Liver (tissue), 9 donors: Measurements from ENCODE around the gene OBP2A. TPM values are rescaled to one million over a fixed set of nuclear protein-coding genes. Genes with fewer than 3 reads are reported as not detected.

Experiments used
- DNase-seq: peaks from one replicate; pipeline ENCODE4 v3.0.0-alpha.2; 2017; ENCODE audit warnings: low spot score
- H3K27ac ChIP-seq, 2 donors: one replicate each; pipeline ENCODE4 v1.7.0; 2013; ENCODE audit warnings: inconsistent platforms in 2 of 2, low read length in 2 of 2, control low read depth in 1 of 2, low read depth in 1 of 2, mild to moderate bottlenecking in 1 of 2
- H3K27me3 ChIP-seq, 4 donors: one replicate each; pipeline versions ENCODE4 v1.6.1 to v1.7.0; 2013; ENCODE audit warnings: low read length in 3 of 4, inconsistent platforms in 1 of 4, mild to moderate bottlenecking in 1 of 4, moderate library complexity in 1 of 4; ENCODE audit not compliant: control insufficient read depth in 4 of 4, insufficient read depth in 4 of 4
- H3K36me3 ChIP-seq, 4 donors: one replicate each; pipeline versions ENCODE4 v1.6.1 to v1.7.0; 2013; ENCODE audit warnings: low read length in 3 of 4, mild to moderate bottlenecking in 3 of 4, low read depth in 1 of 4, moderate library complexity in 1 of 4; ENCODE audit not compliant: control insufficient read depth in 4 of 4, insufficient read depth in 3 of 4
- H3K4me1 ChIP-seq, 4 donors: one replicate each; pipeline versions ENCODE4 v1.6.1 to v1.7.0; 2013; ENCODE audit warnings: low read length in 3 of 4, mild to moderate bottlenecking in 3 of 4, moderate library complexity in 1 of 4; ENCODE audit not compliant: control insufficient read depth in 4 of 4, insufficient read depth in 4 of 4
- H3K4me3 ChIP-seq, 3 donors: one replicate each; pipeline versions ENCODE4 v1.6.1 to v1.7.0; 2013; ENCODE audit warnings: low read length in 3 of 3, control low read depth in 1 of 3, low read depth in 1 of 3, mild to moderate bottlenecking in 1 of 3
- H3K9ac ChIP-seq, 2 donors: one replicate each; pipeline ENCODE4 v1.7.0; 2013; ENCODE audit warnings: low read length in 2 of 2, mild to moderate bottlenecking in 2 of 2, moderate library complexity in 2 of 2, control low read depth in 1 of 2, low read depth in 1 of 2
- H3K9me3 ChIP-seq, 4 donors: one replicate each; pipeline versions ENCODE4 v1.6.1 to v1.7.0; 2013; ENCODE audit warnings: low read length in 3 of 4; ENCODE audit not compliant: control insufficient read depth in 4 of 4
- EGR1 ChIP-seq, 2 donors: IDR thresholded peaks; 2 replicates each; pipeline ENCODE4 v1.6.1; 2016 to 2018; ENCODE audit warnings: antibody characterized with exemption in 2 of 2, low read depth in 2 of 2
- FOXA1 ChIP-seq: IDR thresholded peaks from 2 replicates; pipeline ENCODE4 v1.6.1; 2016; ENCODE audit warnings: antibody characterized with exemption
- FOXA2 ChIP-seq: IDR thresholded peaks from 2 replicates; pipeline ENCODE4 v1.6.1; 2016; ENCODE audit warnings: antibody characterized with exemption
- GABPA ChIP-seq, 2 donors: IDR thresholded peaks in 1 of 2; conservative IDR thresholded peaks in 1 of 2; 2 replicates each; pipeline ENCODE4 v1.6.1; 2016; ENCODE audit warnings: antibody characterized with exemption in 2 of 2, mild to moderate bottlenecking in 1 of 2, moderate library complexity in 1 of 2
- HNF4A ChIP-seq, 2 donors: conservative IDR thresholded peaks; 2 replicates each; pipeline ENCODE4 v1.6.1; 2016; ENCODE audit warnings: antibody characterized with exemption in 2 of 2, mild to moderate bottlenecking in 2 of 2
- HNF4G ChIP-seq: IDR thresholded peaks from 2 replicates; pipeline ENCODE4 v1.6.1; 2016; ENCODE audit warnings: antibody characterized with exemption
- JUND ChIP-seq, 2 donors: IDR thresholded peaks; 2 replicates each; pipeline ENCODE4 v1.6.1; 2016; ENCODE audit warnings: antibody characterized with exemption in 2 of 2
- NR2F2 ChIP-seq: IDR thresholded peaks from 2 replicates; pipeline ENCODE4 v1.6.1; 2016; ENCODE audit warnings: antibody characterized with exemption
- RAD21 ChIP-seq, 2 donors: IDR thresholded peaks; 2 replicates each; pipeline ENCODE4 v1.6.1; 2016; ENCODE audit warnings: antibody characterized with exemption in 2 of 2, mild to moderate bottlenecking in 2 of 2
- RXRA ChIP-seq, 2 donors: IDR thresholded peaks; 2 replicates each; pipeline ENCODE4 v1.6.1; 2017 to 2018; ENCODE audit warnings: antibody characterized with exemption in 2 of 2, mild to moderate bottlenecking in 1 of 2
- SP1 ChIP-seq: IDR thresholded peaks from 2 replicates; pipeline ENCODE4 v1.6.1; 2018; ENCODE audit warnings: antibody characterized with exemption, mild to moderate bottlenecking
- TAF1 ChIP-seq: conservative IDR thresholded peaks from 2 replicates; pipeline ENCODE4 v1.6.1; 2016; ENCODE audit warnings: antibody characterized with exemption, mild to moderate bottlenecking
- YY1 ChIP-seq: IDR thresholded peaks from 2 replicates; pipeline ENCODE4 v1.6.1; 2016; ENCODE audit warnings: antibody characterized with exemption, mild to moderate bottlenecking
- WGBS: extraction: QIAGEN DNeasy Blood & Tissue Kit; methylation state at CpG from one replicate; pipeline ENCODE4 v1.1.7; 2013; 5-methylcytosine and 5-hydroxymethylcytosine counted together
- polyA plus RNA-seq, 2 donors: library from polyadenylated mRNA; stranded (reverse) in 1 of 2; unstranded in 1 of 2; fragments of 200-250 nt in 1 of 2; fragments of >200 nt in 1 of 2; fragmentation: Nextera tagmentation in 1 of 2; extraction: Ambion mirVana in 1 of 2; gene quantifications; one replicate each; pipeline versions ENCODE4 v1.2.1 to v1.2.3, GENCODE V29; 2013 to 2015
- total RNA-seq, 2 donors: library from RNA; depleted of rRNA; stranded (reverse); fragments of >200 nt; gene quantifications; one replicate each; pipeline ENCODE4 v1.2.3, GENCODE V29; 2014
- TF ChIP-seq, protein P1 (sequence below): IDR thresholded peaks from 2 replicates; pipeline ENCODE4 v1.6.1; 2016; ENCODE audit warnings: antibody characterized with exemption
- TF ChIP-seq, protein P2 (sequence below): IDR thresholded peaks from 2 replicates; pipeline ENCODE4 v1.6.1; 2016; ENCODE audit warnings: antibody characterized with exemption
- TF ChIP-seq, protein P3 (sequence below): fragments of 150-350 bp; IDR thresholded peaks from 2 replicates; pipeline ENCODE4 v1.5.1; 2017; ENCODE audit warnings: improper control_type of control experiment, low read depth, low read length; ENCODE audit not compliant: missing input control
- TF ChIP-seq, protein P4 (sequence below): IDR thresholded peaks from 2 replicates; pipeline ENCODE4 v1.6.1; 2016; ENCODE audit warnings: antibody characterized with exemption, mild to moderate bottlenecking
- TF ChIP-seq, protein P5 (sequence below): IDR thresholded peaks from 2 replicates; pipeline ENCODE4 v1.6.1; 2016; ENCODE audit warnings: antibody characterized with exemption
- donor health status: healthy.
- donor health status: healthy.
- donor health status: healthy.
- donor health status: healthy.
- donor health status: healthy.

The OBP2A gene
- total and polyA plus RNA-seq, 4 donors, result not detected

DNA sequence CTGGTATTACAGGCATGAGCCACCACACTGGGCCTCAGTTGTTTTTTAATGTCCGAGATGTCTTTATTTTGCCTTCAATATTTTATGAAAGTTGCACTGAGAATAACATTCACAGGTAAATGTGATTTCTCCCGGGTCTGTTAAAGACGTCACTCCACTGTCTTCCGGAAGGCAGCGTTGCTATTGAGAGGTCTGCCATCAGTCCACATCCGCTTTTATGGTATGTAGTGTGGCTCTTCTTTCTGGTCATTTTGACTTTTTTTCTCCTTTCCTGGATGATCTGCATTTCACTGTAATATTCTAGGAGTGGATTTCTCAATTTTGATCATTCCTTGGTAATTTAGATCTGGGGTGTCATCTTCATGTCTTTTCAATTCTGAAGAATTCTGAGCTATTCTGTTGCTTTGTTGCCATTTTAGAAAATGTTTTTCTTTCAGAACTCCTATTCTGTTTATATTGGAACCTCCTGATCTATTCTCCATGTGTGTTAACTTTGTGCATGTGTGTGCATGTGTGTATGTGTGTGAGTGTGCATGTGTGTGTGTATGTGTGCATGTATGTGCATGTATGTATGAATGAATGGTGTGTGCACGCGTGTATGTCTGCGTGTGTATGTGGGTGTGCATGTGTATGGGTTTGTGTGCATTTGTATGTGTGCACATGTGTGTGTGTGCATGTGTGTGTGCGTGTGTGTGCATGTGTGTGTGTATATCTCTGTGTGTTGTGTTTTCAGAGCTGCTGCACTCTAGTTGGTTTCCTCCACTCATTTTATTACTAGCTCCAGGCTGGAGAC, 26.6 kb upstream of the OBP2A start:
- no peak overlapping the region for H3K4me3 ChIP-seq
- no peaks in the 10 kb centered on the region for H3K4me1 ChIP-seq
- DNase-seq, result no peak
- no peaks in the 10 kb centered on the region for H3K27me3 ChIP-seq
- H3K9ac ChIP-seq, result no peak overlapping the region
- no peaks in the 10 kb centered on the region for H3K36me3 ChIP-seq
- no peaks in the 10 kb centered on the region for H3K9me3 ChIP-seq
- H3K27ac ChIP-seq, result no peak overlapping the region
- WGBS, result 91% methylated on average over 10 of the region's 10 CpGs
- TF ChIP-seq YY1 (no peak), HNF4G (no peak), NR2F2 (no peak), EGR1 (IDR thresholded peaks at IDR 0.05; ENCODE audit: low read depth in 2 of 2) (no peak), JUND (IDR thresholded peaks at IDR 0.05) (no peak)
- TF ChIP-seq, protein P1, sequence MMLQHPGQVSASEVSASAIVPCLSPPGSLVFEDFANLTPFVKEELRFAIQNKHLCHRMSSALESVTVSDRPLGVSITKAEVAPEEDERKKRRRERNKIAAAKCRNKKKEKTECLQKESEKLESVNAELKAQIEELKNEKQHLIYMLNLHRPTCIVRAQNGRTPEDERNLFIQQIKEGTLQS, result no peak
- TF ChIP-seq, protein P2, sequence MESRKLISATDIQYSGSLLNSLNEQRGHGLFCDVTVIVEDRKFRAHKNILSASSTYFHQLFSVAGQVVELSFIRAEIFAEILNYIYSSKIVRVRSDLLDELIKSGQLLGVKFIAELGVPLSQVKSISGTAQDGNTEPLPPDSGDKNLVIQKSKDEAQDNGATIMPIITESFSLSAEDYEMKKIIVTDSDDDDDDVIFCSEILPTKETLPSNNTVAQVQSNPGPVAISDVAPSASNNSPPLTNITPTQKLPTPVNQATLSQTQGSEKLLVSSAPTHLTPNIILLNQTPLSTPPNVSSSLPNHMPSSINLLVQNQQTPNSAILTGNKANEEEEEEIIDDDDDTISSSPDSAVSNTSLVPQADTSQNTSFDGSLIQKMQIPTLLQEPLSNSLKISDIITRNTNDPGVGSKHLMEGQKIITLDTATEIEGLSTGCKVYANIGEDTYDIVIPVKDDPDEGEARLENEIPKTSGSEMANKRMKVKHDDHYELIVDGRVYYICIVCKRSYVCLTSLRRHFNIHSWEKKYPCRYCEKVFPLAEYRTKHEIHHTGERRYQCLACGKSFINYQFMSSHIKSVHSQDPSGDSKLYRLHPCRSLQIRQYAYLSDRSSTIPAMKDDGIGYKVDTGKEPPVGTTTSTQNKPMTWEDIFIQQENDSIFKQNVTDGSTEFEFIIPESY, result no peak

DNA sequence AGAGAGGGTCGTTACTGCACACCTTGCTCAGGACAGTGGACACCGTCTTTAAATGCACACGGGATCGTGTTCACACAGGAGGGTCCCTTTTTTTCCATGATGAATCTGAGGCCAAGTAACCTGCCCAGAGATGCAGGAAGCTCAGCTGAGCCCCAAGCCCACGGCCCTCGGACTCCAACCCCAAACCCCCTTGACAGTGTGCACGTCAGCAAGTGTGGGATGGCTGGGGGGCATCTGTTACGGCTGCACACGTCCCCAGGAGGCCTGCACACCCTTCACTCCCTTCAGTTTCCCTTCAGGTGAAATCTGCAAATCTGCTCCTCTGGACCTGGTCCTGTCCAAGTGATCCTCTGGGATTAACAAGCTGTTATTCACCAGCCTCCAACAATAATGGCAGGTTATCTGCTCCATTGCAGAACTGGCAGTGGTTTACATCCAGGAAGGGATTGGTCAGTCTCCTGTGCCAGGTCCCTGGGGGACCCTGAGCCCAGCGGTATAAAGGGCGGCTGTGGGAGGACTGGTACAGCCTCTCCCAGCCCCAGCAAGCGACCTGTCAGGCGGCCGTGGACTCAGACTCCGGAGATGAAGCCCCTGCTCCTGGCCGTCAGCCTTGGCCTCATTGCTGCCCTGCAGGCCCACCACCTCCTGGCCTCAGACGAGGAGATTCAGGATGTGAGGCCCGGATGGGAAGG, 24.9 kb upstream of the OBP2A start, which contains the start of gene LCN1:
TSS of gene LCN1 (plus strand) at position 525 of the 692 bp plus-strand sequence. CDS start at position 583, 58 bp downstream.
- Histone ChIP-seq H3K27me3 (peaks cover 0 to 6% (median 0%) of the 10 kb centered on the region in 4 donors), H3K36me3 (no peaks in the 10 kb centered on the region), H3K4me3 (no peak within 1 kb of the TSS), H3K9me3 (no peaks in the 10 kb centered on the region), H3K27ac (no peak within 1 kb of the TSS), H3K9ac (no peak within 1 kb of the TSS), H3K4me1 (no peaks in the 10 kb centered on the region)
- 81% methylated on average over 18 of the region's 18 CpGs for WGBS
- TF ChIP-seq JUND (IDR thresholded peaks at IDR 0.05) (no peak), HNF4G (no peak), RAD21 (IDR thresholded peaks at IDR 0.05) (no peak), NR2F2 (no peak), HNF4A (conservative IDR thresholded peaks at IDR 0.05) (no peak), SP1 (no peak), TAF1 (no peak), RXRA (IDR thresholded peaks at IDR 0.05) (no peak), GABPA (IDR thresholded peaks at IDR 0.05 in 1 of 2, conservative IDR thresholded peaks at IDR 0.05 in 1 of 2) (no peak), FOXA2 (no peak), FOXA1 (no peak), YY1 (no peak), EGR1 (IDR thresholded peaks at IDR 0.05; ENCODE audit: low read depth in 2 of 2) (no peak)
- TF ChIP-seq, protein P3, sequence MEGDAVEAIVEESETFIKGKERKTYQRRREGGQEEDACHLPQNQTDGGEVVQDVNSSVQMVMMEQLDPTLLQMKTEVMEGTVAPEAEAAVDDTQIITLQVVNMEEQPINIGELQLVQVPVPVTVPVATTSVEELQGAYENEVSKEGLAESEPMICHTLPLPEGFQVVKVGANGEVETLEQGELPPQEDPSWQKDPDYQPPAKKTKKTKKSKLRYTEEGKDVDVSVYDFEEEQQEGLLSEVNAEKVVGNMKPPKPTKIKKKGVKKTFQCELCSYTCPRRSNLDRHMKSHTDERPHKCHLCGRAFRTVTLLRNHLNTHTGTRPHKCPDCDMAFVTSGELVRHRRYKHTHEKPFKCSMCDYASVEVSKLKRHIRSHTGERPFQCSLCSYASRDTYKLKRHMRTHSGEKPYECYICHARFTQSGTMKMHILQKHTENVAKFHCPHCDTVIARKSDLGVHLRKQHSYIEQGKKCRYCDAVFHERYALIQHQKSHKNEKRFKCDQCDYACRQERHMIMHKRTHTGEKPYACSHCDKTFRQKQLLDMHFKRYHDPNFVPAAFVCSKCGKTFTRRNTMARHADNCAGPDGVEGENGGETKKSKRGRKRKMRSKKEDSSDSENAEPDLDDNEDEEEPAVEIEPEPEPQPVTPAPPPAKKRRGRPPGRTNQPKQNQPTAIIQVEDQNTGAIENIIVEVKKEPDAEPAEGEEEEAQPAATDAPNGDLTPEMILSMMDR, result no peak
- TF ChIP-seq, protein P4, sequence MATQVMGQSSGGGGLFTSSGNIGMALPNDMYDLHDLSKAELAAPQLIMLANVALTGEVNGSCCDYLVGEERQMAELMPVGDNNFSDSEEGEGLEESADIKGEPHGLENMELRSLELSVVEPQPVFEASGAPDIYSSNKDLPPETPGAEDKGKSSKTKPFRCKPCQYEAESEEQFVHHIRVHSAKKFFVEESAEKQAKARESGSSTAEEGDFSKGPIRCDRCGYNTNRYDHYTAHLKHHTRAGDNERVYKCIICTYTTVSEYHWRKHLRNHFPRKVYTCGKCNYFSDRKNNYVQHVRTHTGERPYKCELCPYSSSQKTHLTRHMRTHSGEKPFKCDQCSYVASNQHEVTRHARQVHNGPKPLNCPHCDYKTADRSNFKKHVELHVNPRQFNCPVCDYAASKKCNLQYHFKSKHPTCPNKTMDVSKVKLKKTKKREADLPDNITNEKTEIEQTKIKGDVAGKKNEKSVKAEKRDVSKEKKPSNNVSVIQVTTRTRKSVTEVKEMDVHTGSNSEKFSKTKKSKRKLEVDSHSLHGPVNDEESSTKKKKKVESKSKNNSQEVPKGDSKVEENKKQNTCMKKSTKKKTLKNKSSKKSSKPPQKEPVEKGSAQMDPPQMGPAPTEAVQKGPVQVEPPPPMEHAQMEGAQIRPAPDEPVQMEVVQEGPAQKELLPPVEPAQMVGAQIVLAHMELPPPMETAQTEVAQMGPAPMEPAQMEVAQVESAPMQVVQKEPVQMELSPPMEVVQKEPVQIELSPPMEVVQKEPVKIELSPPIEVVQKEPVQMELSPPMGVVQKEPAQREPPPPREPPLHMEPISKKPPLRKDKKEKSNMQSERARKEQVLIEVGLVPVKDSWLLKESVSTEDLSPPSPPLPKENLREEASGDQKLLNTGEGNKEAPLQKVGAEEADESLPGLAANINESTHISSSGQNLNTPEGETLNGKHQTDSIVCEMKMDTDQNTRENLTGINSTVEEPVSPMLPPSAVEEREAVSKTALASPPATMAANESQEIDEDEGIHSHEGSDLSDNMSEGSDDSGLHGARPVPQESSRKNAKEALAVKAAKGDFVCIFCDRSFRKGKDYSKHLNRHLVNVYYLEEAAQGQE, result no peak
- TF ChIP-seq, protein P2, result no peak
- TF ChIP-seq, protein P1, result no peak
- TF ChIP-seq, protein P5, sequence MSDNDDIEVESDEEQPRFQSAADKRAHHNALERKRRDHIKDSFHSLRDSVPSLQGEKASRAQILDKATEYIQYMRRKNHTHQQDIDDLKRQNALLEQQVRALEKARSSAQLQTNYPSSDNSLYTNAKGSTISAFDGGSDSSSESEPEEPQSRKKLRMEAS, result no peak
- peak; percentile 25 for DNase-seq
